BLaER1 treated with 17β-estradiol and CSF1 and Interleukin-3, amounts not matched to agents 10 nM and 100 nM (cell line): Measurements from ENCODE around the gene PPL.
A peak's percentile ranks its signal among the peaks of the same experiment; 100 is the strongest.

Experiments used
- H3K27ac ChIP-seq, 11 experiments: shearing (Covaris generic); formaldehyde crosslinking; 2 replicates each; pipeline ENCODE4 v1.8.1; 2022
- H3K27me3 ChIP-seq, 11 experiments: shearing (Covaris generic); formaldehyde crosslinking; 2 replicates each; pipeline ENCODE4 v1.8.1; 2022
- H3K36me3 ChIP-seq, 11 experiments: shearing (Covaris generic); formaldehyde crosslinking; 2 replicates each; pipeline ENCODE4 v1.8.1; 2022
- H3K4me1 ChIP-seq, 10 experiments: shearing (Covaris generic); formaldehyde crosslinking; 2 replicates each; pipeline ENCODE4 v1.8.1; 2022
- H3K4me2 ChIP-seq, 11 experiments: shearing (Covaris generic); formaldehyde crosslinking; 2 replicates each; pipeline ENCODE4 v1.8.1; 2022
- H3K4me3 ChIP-seq, 10 experiments: shearing (Covaris generic); formaldehyde crosslinking; 2 replicates each; pipeline ENCODE4 v1.8.1; 2022
- H3K9ac ChIP-seq, 11 experiments: shearing (Covaris generic); formaldehyde crosslinking; 2 replicates each; pipeline ENCODE4 v1.8.1; 2022
- H3K9me3 ChIP-seq, 11 experiments: shearing (Covaris generic); formaldehyde crosslinking; replicated peaks in 1 of 11; 2 replicates each; pipeline ENCODE4 v1.8.1; 2022
- H4K20me1 ChIP-seq, 11 experiments: shearing (Covaris generic); formaldehyde crosslinking; 2 replicates each; pipeline ENCODE4 v1.8.1; 2022
- Cebpa-rat ChIP-seq, 11 experiments: shearing (Covaris generic); IDR thresholded peaks; 2 replicates each; pipeline ENCODE4 v1.8.1; 2022

Gene PPL

GRCh38 chr16:4860727-4861342, 76.1 kb downstream of the PPL start:
- Histone ChIP-seq H3K27me3 (no peaks in the 10 kb centered on the region), H3K27ac (no peak overlapping the region), H3K4me3 (no peak overlapping the region), H4K20me1 (peaks cover 55 to 96% (median 85%) of the 10 kb centered on the region in 11 experiments; a peak in 21 of 22 replicates), H3K4me1 (peaks cover 0 to 24% (median 0%) of the 10 kb centered on the region in 10 experiments; a peak in 8 of 20 replicates), H3K36me3 (peaks cover 90 to 100% (median 97%) of the 10 kb centered on the region in 11 experiments), H3K9ac (0 out of 22 replicates have a peak overlapping the region, but pooled peaks of 2 of the 11 experiments have one; percentile 6 to 7), H3K9me3 (no peaks in the 10 kb centered on the region), H3K4me2 (no peak overlapping the region)
- TF ChIP-seq Cebpa-rat (IDR thresholded peaks at IDR 0.05): no peak

- Histone ChIP-seq H3K36me3 (peaks cover 98 to 100% (median 100%) of the 10 kb centered on the region in 11 experiments), H3K4me3 (no peak overlapping the region), H3K27me3 (no peaks in the 10 kb centered on the region), H3K27ac (no peak overlapping the region), H3K4me2 (no peak overlapping the region), H3K9ac (0 out of 22 replicates have a peak overlapping the region, but pooled peaks of 1 of the 11 experiments have one; percentile 16), H3K9me3 (no peaks in the 10 kb centered on the region), H3K4me1 (peaks cover 0 to 17% (median 0%) of the 10 kb centered on the region in 10 experiments; a peak in 7 of 20 replicates), H4K20me1 (peaks cover 46 to 94% (median 84%) of the 10 kb centered on the region in 11 experiments; a peak in 21 of 22 replicates)
- TF ChIP-seq Cebpa-rat (IDR thresholded peaks at IDR 0.05): no peak
Measured at GRCh38 chr16:4859900-4860255, 77.1 kb downstream of the PPL start.

- H3K4me1 ChIP-seq: peaks cover 0 to 12% (median 0%) of the 10 kb centered on the region in 10 experiments; a peak in 7 of 20 replicates
- H3K4me3 ChIP-seq: no peak overlapping the region
- no peak overlapping the region for H3K4me2 ChIP-seq
- H3K9me3 ChIP-seq: no peaks in the 10 kb centered on the region
- no peak for TF ChIP-seq Cebpa-rat (IDR thresholded peaks at IDR 0.05)
- no peaks in the 10 kb centered on the region for H3K27me3 ChIP-seq
- peaks cover 98 to 100% (median 100%) of the 10 kb centered on the region in 11 experiments for H3K36me3 ChIP-seq
- H4K20me1 ChIP-seq: peaks cover 40 to 94% (median 83%) of the 10 kb centered on the region in 11 experiments; a peak in 21 of 22 replicates
- H3K9ac ChIP-seq: 0 out of 22 replicates have a peak overlapping the region, but pooled peaks of 1 of the 11 experiments have one; percentile 16
- H3K27ac ChIP-seq: no peak overlapping the region
Measured at GRCh38 chr16:4859190-4859899, 77.6 kb downstream of the PPL start.

GRCh38 chr16:4855804-4856203, 81.1 kb downstream of the PPL start:
- H3K4me3 ChIP-seq: no peak overlapping the region
- TF ChIP-seq Cebpa-rat (IDR thresholded peaks at IDR 0.05): no peak
- no peaks in the 10 kb centered on the region for H3K27me3 ChIP-seq
- H3K4me2 ChIP-seq: no peak overlapping the region
- H3K4me1 ChIP-seq: peaks cover 0 to 23% (median 10%) of the 10 kb centered on the region in 10 experiments; a peak in 14 of 20 replicates
- no peak overlapping the region for H3K9ac ChIP-seq
- peaks cover 80 to 95% (median 83%) of the 10 kb centered on the region in 11 experiments for H3K36me3 ChIP-seq
- no peaks in the 10 kb centered on the region for H3K9me3 ChIP-seq
- peaks cover 36 to 93% (median 83%) of the 10 kb centered on the region in 11 experiments; a peak in 21 of 22 replicates for H4K20me1 ChIP-seq
- no peak overlapping the region for H3K27ac ChIP-seq

- H3K9ac ChIP-seq: no peak overlapping the region
- no peak overlapping the region for H3K4me2 ChIP-seq
- peaks cover 75 to 94% (median 81%) of the 10 kb centered on the region in 11 experiments for H3K36me3 ChIP-seq
- H3K27me3 ChIP-seq: no peaks in the 10 kb centered on the region
- H3K4me1 ChIP-seq: peaks cover 2 to 27% (median 13%) of the 10 kb centered on the region in 10 experiments
- H4K20me1 ChIP-seq: peaks cover 36 to 92% (median 85%) of the 10 kb centered on the region in 11 experiments; a peak in 21 of 22 replicates
- TF ChIP-seq Cebpa-rat (IDR thresholded peaks at IDR 0.05): no peak
- H3K27ac ChIP-seq: no peak overlapping the region
- no peak overlapping the region for H3K4me3 ChIP-seq
- no peaks in the 10 kb centered on the region for H3K9me3 ChIP-seq
Measured at GRCh38 chr16:4855371-4855770, 81.6 kb downstream of the PPL start.

- Histone ChIP-seq H3K27ac (peak overlapping the region in 4 of 11 experiments; percentile 5 to 51 (median 32); a peak in 5 of 22 replicates), H3K9ac (0 out of 22 replicates have a peak overlapping the region, but pooled peaks of 1 of the 11 experiments have one; percentile 14), H3K4me3 (no peak overlapping the region), H3K36me3 (peaks cover 45 to 74% (median 54%) of the 10 kb centered on the region in 11 experiments), H3K4me1 (peaks cover 24 to 45% (median 32%) of the 10 kb centered on the region in 10 experiments), H3K9me3 (no peaks in the 10 kb centered on the region), H4K20me1 (peaks cover 59 to 98% (median 94%) of the 10 kb centered on the region in 11 experiments; a peak in 20 of 22 replicates), H3K27me3 (no peaks in the 10 kb centered on the region), H3K4me2 (peak overlapping the region in 5 of 11 experiments; percentile 6 to 97 (median 93); a peak in 9 of 22 replicates)
- no peak for TF ChIP-seq Cebpa-rat (IDR thresholded peaks at IDR 0.05)
Measured at GRCh38 chr16:4852221-4852872, 84.6 kb downstream of the PPL start.

GRCh38 chr16:4850211-4850610, 86.7 kb downstream of the PPL start:
- Histone ChIP-seq H3K27me3 (no peaks in the 10 kb centered on the region), H3K9ac (peak overlapping the region; percentile 10 to 97 (median 37); a peak in 11 of 22 replicates), H3K36me3 (peaks cover 24 to 61% (median 38%) of the 10 kb centered on the region in 11 experiments), H3K9me3 (no peaks in the 10 kb centered on the region), H4K20me1 (peaks cover 71 to 94% (median 92%) of the 10 kb centered on the region in 11 experiments; a peak in 21 of 22 replicates), H3K4me1 (peaks cover 35 to 55% (median 43%) of the 10 kb centered on the region in 10 experiments), H3K4me3 (peak overlapping the region in 5 of 10 experiments; percentile 18 to 97 (median 95); a peak in 6 of 20 replicates), H3K27ac (no peak overlapping the region; a peak in 1 of 22 replicates), H3K4me2 (peak overlapping the region; percentile 73 to 97 (median 91))
- TF ChIP-seq Cebpa-rat (IDR thresholded peaks at IDR 0.05): no peak

- Histone ChIP-seq H3K9me3 (no peaks in the 10 kb centered on the region), H3K4me1 (peaks cover 38 to 64% (median 46%) of the 10 kb centered on the region in 10 experiments), H3K9ac (peak overlapping the region; percentile 93 to 99 (median 97)), H4K20me1 (peaks cover 71 to 92% (median 87%) of the 10 kb centered on the region in 11 experiments; a peak in 21 of 22 replicates), H3K36me3 (peaks cover 21 to 61% (median 36%) of the 10 kb centered on the region in 11 experiments), H3K27me3 (no peaks in the 10 kb centered on the region), H3K4me2 (peak overlapping the region; percentile 76 to 97 (median 93)), H3K27ac (peak overlapping the region; percentile 93 to 99 (median 96)), H3K4me3 (peak overlapping the region; percentile 88 to 100 (median 96))
- TF ChIP-seq Cebpa-rat (IDR thresholded peaks at IDR 0.05): no peak
Measured at GRCh38 chr16:4847774-4848587, 89.0 kb downstream of the PPL start.
